Mucosa of descending colon (tissue), 3 donors: Measurements from ENCODE around the gene SPINT4. TPM values are rescaled to one million over a fixed set of nuclear protein-coding genes. Genes with fewer than 3 reads are reported as not detected.
"Not testable (repeated sequence)": the region's sequence is repeated elsewhere in the genome, so short reads cannot be mapped to it uniquely, and the experiment has no call there.

ENCODE experiments used
- ATAC-seq: fragments of 200-7000 bp; cut with Tn5 transposase; one replicate; pipeline ENCODE4 v1.9.1; 2020; ENCODE audit warnings: mild to moderate bottlenecking, moderate library complexity
- DNase-seq, 3 donors: peaks; one replicate each; pipeline ENCODE4 v3.0.0-alpha.2; 2020
- H3K36me3 ChIP-seq: fragments of 200-600 bp; one replicate; pipeline ENCODE4 v1.8.0; 2021; ENCODE audit warnings: low read depth, mild to moderate bottlenecking
- H3K4me1 ChIP-seq: fragments of 200-600 bp; one replicate; pipeline ENCODE4 v1.8.0; 2021; ENCODE audit warnings: low read depth, mild to moderate bottlenecking
- H3K4me3 ChIP-seq: fragments of 200-600 bp; one replicate; pipeline ENCODE4 v1.8.0; 2021; ENCODE audit warnings: mild to moderate bottlenecking
- H3K9me3 ChIP-seq: fragments of 200-600 bp; one replicate; pipeline ENCODE4 v1.8.0; 2021; ENCODE audit warnings: mild to moderate bottlenecking
- intact Hi-C, 2 donors: fragments of 100-400 bp; cut with DNase I in 1 of 2; cut with micrococcal nuclease in 1 of 2; formaldehyde crosslinking; loops; one replicate each; pipeline versions ENCODE4 v1.11.0 to v1.11.1; 2022; cut with DNase I, micrococcal nuclease
- total RNA-seq, 3 donors: library from RNA; stranded (reverse); fragmentation: NEBNext Ultra II Directional in 2 of 3; extraction: Animal tissue kit (Norgen Biotek cat#: 25700) in 2 of 3; gene quantifications; one replicate each; pipeline versions ENCODE4 v1.2.1 to v1.2.4, GENCODE V29; 2021 to 2023
- TF ChIP-seq, protein P1 (sequence below): fragments of 200-600 bp; IDR thresholded peaks from one replicate; pipeline ENCODE4 v1.8.0; 2022; ENCODE audit warnings: antibody characterized with exemption, mild to moderate bottlenecking
- donor health status: DM: no; HTN: no; CAD: no; lungs with moderate emphysema.
- donor health status: DM: no; HTN: no; CAD: no.
- donor health status: DM: no; HTN: yes; CAD: no.

Gene SPINT4
- total RNA-seq, 3 donors from 2014 or later: not detected

DNA sequence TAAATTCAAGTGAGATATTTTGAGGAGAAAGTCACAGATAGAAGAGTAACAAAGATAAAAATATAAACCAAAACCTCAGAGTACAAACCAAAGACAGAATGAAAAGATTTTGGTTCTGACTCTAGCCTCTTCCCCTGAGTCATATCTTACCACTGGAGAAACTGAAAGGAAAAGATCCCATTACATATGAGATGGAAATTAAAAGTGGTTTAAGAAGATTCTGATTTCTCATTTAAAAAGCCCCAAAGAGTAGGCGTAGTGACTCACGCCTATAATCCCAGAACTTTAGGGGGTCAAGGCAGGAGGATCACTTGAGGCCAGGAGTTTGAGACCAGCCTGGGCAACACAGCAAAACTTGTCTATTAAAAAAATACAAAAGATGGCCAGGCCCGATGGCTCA is 30.6 kb downstream of the SPINT4 start:
- DNase-seq (no peak), ATAC-seq (no peak)
- Histone ChIP-seq H3K4me1 (no peaks in the 10 kb centered on the region), H3K4me3 (no peak overlapping the region), H3K9me3 (no peaks in the 10 kb centered on the region), H3K36me3 (no peaks in the 10 kb centered on the region)
- intact Hi-C loops: no loop called here
- TF ChIP-seq, protein P1, sequence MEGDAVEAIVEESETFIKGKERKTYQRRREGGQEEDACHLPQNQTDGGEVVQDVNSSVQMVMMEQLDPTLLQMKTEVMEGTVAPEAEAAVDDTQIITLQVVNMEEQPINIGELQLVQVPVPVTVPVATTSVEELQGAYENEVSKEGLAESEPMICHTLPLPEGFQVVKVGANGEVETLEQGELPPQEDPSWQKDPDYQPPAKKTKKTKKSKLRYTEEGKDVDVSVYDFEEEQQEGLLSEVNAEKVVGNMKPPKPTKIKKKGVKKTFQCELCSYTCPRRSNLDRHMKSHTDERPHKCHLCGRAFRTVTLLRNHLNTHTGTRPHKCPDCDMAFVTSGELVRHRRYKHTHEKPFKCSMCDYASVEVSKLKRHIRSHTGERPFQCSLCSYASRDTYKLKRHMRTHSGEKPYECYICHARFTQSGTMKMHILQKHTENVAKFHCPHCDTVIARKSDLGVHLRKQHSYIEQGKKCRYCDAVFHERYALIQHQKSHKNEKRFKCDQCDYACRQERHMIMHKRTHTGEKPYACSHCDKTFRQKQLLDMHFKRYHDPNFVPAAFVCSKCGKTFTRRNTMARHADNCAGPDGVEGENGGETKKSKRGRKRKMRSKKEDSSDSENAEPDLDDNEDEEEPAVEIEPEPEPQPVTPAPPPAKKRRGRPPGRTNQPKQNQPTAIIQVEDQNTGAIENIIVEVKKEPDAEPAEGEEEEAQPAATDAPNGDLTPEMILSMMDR: no peak

DNA sequence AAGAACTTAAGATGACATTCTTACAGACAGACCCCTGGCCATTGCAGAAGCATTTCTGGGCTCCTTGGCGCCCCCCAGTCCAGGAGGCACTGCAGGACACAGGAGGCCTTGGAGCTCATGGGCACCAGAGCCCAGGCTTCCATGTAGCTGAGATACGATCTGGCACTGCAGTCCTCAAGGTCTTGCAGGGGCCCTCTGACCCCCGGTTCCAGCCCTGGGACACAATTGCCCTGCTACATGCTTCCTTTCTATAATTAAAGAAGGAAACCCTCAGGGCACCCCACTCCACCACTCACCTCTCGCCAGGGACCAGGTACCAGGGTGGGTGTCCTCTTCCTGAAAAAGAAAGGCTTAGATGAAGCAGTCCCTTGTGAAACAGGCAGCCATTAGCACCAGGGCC is 35.9 kb downstream of the SPINT4 start:
- no peak for DNase-seq
- H3K4me3 ChIP-seq: no peak overlapping the region
- intact Hi-C loops: no loop called here
- no peaks in the 10 kb centered on the region for H3K9me3 ChIP-seq
- H3K4me1 ChIP-seq: no peaks in the 10 kb centered on the region
- TF ChIP-seq, protein P1: no peak
- H3K36me3 ChIP-seq: no peaks in the 10 kb centered on the region
- ATAC-seq: no peak

DNA sequence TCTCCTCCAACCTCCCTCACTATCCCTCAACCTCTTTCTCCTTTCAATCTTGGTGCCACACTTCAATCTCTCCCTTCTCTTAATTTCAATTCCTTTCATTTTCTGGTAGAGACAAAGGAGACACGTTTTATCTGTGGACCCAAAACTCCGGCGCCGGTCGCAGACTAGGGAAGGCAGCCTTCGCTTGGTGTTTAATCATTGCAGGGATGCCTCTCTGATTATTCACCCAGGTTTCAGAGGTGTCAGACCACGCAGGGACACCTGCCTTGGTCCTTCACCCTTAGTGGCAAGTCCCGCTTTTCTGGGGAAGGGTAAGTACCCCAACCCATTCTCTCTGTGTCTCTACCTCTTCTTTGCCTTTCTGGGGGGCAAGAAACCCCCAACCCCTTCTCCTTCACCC is 37.8 kb downstream of the SPINT4 start:
- DNase-seq, H3K36me3 ChIP-seq, H3K9me3 ChIP-seq, H3K4me3 ChIP-seq, ATAC-seq, intact Hi-C loops, H3K4me1 ChIP-seq: not testable (repeated sequence)

DNA sequence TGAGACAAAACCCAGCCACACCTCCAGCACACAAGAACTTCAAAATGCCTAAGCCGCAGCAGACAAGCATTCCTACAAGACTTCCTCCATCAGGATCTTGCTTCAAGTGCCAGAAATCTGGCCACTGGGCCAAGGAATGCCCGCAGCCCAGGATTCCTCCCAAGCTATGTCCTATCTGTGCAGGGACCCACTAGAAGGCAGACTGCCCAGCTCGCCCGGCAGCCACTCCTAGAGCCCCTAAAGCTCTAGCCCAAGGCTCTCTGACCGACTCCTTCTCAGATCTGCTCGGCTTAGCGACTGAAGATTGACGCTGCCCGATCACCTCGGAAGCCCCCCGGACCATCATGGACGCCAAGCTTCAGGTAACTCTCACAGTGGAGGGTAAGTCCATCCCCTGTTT is 39.8 kb downstream of the SPINT4 start:
- H3K9me3 ChIP-seq, H3K4me1 ChIP-seq, DNase-seq, H3K36me3 ChIP-seq, intact Hi-C loops, ATAC-seq, H3K4me3 ChIP-seq: not testable (repeated sequence)

DNA sequence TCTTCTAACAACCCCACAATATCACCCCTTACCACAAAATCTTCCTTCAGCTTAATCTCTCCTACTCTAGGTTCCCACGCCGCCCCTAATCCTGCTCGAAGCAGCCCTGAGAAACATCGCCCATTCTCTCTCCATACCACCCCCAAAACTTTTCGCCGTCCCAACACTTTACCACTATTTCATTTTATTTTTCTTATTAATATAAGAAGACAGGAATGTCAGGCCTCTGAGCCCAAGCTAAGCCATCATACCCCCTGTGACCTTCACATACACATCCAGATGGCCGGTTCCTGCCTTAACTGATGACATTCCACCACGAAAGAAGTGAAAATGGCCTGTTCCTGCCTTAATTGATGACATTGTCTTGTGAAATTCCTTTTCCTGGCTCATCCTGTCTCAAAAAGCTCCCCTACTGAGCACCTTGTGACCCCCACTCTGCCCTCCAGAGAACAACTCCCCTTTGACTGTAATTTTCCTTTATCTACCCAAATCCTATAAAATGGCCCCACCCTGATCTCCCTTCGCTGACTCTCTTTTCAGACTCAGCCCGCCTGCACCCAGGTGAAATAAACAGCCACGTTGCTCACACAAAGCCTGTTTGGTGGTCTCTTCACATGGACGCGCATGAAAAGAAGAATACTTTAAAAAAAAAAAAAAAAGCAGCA is 42.6 kb downstream of the SPINT4 start:
- intact Hi-C loops, H3K9me3 ChIP-seq, H3K4me1 ChIP-seq, H3K36me3 ChIP-seq, H3K4me3 ChIP-seq, DNase-seq, ATAC-seq: not testable (repeated sequence)

DNA sequence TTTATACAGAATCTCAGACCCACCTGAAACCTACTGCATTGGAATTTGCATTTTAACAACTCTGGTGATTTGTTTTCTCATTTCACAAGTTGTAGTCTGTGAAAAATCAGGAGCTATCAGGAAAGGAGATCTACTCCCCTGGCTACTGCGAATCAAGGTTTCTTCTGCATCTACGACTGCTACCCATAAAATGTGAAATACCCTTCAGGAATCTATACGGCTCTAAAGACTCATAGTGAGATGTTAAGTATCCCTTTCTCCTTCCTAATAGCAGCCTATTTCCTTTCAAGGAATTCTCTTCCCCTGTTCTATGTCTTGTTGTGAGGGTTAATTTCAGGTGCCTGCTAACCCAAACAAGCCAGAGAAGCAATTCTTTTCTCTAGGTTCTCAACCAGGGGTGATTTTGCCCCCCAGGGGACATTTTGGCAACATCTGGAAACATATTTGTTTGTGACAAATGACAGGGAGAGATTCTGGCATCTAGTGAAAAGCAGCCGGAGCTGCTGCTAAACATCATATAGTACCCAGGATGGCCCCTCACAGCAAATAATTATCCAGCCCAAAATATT is 43.2 kb downstream of the SPINT4 start:
- intact Hi-C loops: no loop called here
- no peaks in the 10 kb centered on the region for H3K36me3 ChIP-seq
- no peak overlapping the region for H3K4me3 ChIP-seq
- DNase-seq (no peak), ATAC-seq (no peak)
- TF ChIP-seq, protein P1: no peak
- no peaks in the 10 kb centered on the region for H3K9me3 ChIP-seq
- no peaks in the 10 kb centered on the region for H3K4me1 ChIP-seq

DNA sequence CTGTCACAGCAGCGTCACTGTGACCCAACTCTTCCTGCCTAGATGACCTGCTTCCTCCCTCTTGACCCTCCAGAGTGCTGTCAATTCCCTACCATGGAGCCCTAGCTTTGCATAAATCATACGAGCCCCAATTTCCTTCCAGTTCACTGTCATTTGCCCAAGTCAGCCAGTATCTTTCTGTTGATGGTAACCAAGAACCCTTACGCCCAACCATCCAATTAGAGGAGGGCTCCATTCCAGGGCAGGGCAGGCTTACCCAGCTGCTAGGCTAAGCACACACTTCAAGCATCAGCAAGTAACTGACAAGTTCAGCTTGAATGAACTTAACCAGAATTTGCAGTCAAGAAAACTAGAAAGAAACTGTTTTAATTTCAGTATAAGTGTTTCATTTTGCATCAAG is 43.8 kb downstream of the SPINT4 start:
- no peak for ATAC-seq
- H3K36me3 ChIP-seq: no peaks in the 10 kb centered on the region
- H3K4me3 ChIP-seq: no peak overlapping the region
- no peak for DNase-seq
- intact Hi-C loops: no loop called here
- peaks cover 4% of the 10 kb centered on the region for H3K4me1 ChIP-seq
- TF ChIP-seq, protein P1: no peak
- H3K9me3 ChIP-seq: no peaks in the 10 kb centered on the region
